Breast epithelium (tissue), 4 donors: ENCODE data around the gene ASIP. TPM values are rescaled to one million over a fixed set of nuclear protein-coding genes. Genes with fewer than 3 reads are reported as not detected.
"Not testable (repeated sequence)": the region's sequence is repeated elsewhere in the genome, so short reads cannot be mapped to it uniquely, and the experiment has no call there.

Experiments used
- DNase-seq, 2 donors: peaks; one replicate each; pipeline ENCODE4 v3.0.0-alpha.2; 2019; ENCODE audit warnings: low spot score in 2 of 2
- H3K27ac ChIP-seq, 2 donors: fragments of 200-600 bp; sonication (generic) in 1 of 2; one replicate each; pipeline ENCODE4 v1.5.1; 2016 to 2019; ENCODE audit warnings: mild to moderate bottlenecking in 1 of 2
- H3K27me3 ChIP-seq, 2 donors: fragments of 200-600 bp; sonication (generic) in 1 of 2; one replicate each; pipeline versions ENCODE4 v1.5.1 to v1.6.0; 2017 to 2019; ENCODE audit warnings: control low read depth in 1 of 2, mild to moderate bottlenecking in 1 of 2
- H3K36me3 ChIP-seq: fragments of 200-600 bp; one replicate; pipeline ENCODE4 v1.5.1; 2019
- H3K4me1 ChIP-seq, 2 donors: fragments of 200-600 bp; sonication (generic); one replicate each; pipeline ENCODE4 v1.5.1; 2016 to 2019; ENCODE audit warnings: control low read depth in 1 of 2
- H3K4me3 ChIP-seq, 3 donors: fragments of 200-600 bp; sonication (generic); 1 replicate in 2 of 3; 2 replicates in 1 of 3; pipeline ENCODE4 v1.5.1; 2016 to 2019; ENCODE audit warnings: mild to moderate bottlenecking in 3 of 3, moderate library complexity in 2 of 3
- H3K9me3 ChIP-seq, 2 donors: fragments of 200-600 bp; sonication (generic) in 1 of 2; one replicate each; pipeline ENCODE4 v1.5.1; 2016 to 2019; ENCODE audit warnings: control low read depth in 1 of 2
- POLR2A ChIP-seq: fragments of 450-650 bp; IDR thresholded peaks from one replicate; pipeline ENCODE4 v1.6.1; 2016; ENCODE audit warnings: antibody characterized with exemption, mild to moderate bottlenecking, moderate library complexity
- POLR2AphosphoS5 ChIP-seq, 3 donors: sonication (generic); formaldehyde crosslinking; IDR thresholded peaks; one replicate each; pipeline ENCODE4 v1.6.1; 2017; ENCODE audit warnings: antibody characterized with exemption in 3 of 3
- intact Hi-C: fragments of 100-400 bp; cut with DNase I; formaldehyde crosslinking; loops from one replicate; pipeline ENCODE4 v1.15.1; 2023; ENCODE audit warnings: low total_unique reads
- total RNA-seq, 3 donors: library from RNA; depleted of rRNA; stranded (reverse); fragments of >200 nt; gene quantifications; one replicate each; pipeline ENCODE4 v1.1.0, GENCODE V29; 2016
- TF ChIP-seq, protein P1 (sequence below), 3 donors: fragments of 450-650 bp; IDR thresholded peaks; one replicate each; pipeline ENCODE4 v1.5.1; 2016 to 2017; ENCODE audit warnings: antibody characterized with exemption in 3 of 3, mild to moderate bottlenecking in 3 of 3, moderate library complexity in 3 of 3

ASIP gene, protein sequence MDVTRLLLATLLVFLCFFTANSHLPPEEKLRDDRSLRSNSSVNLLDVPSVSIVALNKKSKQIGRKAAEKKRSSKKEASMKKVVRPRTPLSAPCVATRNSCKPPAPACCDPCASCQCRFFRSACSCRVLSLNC
- total RNA-seq = under 1 TPM in 1 of 3 donors, not detected in 2; 0.96 TPM

DNA sequence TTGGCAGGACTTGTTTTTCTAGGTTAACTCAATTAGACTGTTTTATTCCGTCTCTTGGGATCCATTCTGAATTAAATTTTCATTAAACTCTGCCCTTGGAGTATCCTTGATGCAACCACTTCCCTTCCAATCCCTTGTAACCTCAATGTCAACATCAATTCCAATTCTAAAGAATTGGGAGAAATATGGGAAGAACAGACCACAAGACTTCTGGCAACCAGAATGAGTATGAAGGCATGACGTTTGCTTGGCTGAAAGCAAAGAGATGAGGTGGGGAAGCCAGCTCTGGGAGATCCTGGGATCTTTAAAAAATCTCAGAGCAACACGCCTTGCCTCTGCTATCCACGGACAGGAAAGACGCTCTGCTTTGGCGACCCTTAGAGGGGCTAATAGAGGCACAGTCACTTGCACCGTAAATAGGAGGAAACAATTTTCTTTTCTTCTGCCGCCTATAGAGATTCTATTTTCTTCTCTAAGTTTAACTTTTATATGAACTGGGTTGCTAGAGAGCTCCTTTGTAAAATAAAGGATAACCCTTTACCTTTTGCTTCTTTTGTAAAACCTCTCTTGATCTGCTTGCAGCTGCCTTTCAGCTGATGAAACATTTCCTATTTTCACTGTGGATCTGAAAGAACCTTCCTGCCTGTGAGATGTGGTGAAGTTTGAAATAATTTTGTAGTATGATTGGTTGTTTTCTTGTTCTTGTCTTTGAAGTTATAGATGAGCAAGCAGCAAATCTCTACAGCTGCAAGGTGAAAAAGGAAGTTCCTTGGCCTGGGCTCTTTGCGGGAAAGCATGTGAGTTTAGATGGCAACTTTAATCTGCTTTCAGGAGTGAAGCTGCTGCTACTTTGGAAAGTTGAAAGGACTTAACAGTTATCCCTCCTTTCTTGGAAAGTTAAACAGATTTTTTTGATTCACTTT is at the start of gene ASIP:
Gene ASIP, plus strand, starts transcription at position 731 of the 923 bp plus-strand sequence. CDS start 18,952 bp downstream, outside the sequence.
- no peak for TF ChIP-seq POLR2A
- TF ChIP-seq POLR2AphosphoS5 (IDR thresholded peaks at IDR 0.05) = no peak
- TF ChIP-seq, protein P1, sequence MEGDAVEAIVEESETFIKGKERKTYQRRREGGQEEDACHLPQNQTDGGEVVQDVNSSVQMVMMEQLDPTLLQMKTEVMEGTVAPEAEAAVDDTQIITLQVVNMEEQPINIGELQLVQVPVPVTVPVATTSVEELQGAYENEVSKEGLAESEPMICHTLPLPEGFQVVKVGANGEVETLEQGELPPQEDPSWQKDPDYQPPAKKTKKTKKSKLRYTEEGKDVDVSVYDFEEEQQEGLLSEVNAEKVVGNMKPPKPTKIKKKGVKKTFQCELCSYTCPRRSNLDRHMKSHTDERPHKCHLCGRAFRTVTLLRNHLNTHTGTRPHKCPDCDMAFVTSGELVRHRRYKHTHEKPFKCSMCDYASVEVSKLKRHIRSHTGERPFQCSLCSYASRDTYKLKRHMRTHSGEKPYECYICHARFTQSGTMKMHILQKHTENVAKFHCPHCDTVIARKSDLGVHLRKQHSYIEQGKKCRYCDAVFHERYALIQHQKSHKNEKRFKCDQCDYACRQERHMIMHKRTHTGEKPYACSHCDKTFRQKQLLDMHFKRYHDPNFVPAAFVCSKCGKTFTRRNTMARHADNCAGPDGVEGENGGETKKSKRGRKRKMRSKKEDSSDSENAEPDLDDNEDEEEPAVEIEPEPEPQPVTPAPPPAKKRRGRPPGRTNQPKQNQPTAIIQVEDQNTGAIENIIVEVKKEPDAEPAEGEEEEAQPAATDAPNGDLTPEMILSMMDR (IDR thresholded peaks at IDR 0.05) = no peak
- intact Hi-C loops = no loop called here
- Histone ChIP-seq H3K9me3 (peaks cover 0 to 20% of the 10 kb centered on the region in 2 donors), H3K4me3 (no peak within 1 kb of the TSS), H3K27ac (no peak within 1 kb of the TSS), H3K27me3 (no peaks in the 10 kb centered on the region), H3K36me3 (no peaks in the 10 kb centered on the region), H3K4me1 (no peaks in the 10 kb centered on the region)
- no peak for DNase-seq

DNA sequence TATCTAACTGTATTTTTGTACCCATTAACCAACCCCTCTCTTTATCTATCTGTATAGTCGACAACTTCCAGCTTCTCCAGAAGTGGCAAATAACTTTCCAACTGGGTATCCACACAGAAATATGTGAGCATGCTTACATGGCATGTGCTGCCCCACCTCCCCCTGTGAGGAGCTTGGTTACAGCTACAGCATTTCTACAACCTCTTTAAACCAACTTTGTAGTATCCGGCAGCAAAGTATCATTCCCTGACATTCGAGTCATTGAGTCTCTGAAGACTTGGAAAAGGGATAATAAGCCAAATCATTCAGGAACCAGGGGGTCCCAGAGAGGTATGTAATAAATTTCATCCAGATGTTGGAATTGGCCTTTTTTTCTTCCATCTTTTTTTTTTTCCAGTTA is 48.2 kb upstream of the ASIP start:
- Histone ChIP-seq H3K9me3 (no peaks in the 10 kb centered on the region), H3K27ac (no peak overlapping the region), H3K27me3 (no peaks in the 10 kb centered on the region), H3K4me3 (no peak overlapping the region), H3K4me1 (no peaks in the 10 kb centered on the region), H3K36me3 (no peaks in the 10 kb centered on the region)
- no peak for DNase-seq
- intact Hi-C loops = no loop called here
- TF ChIP-seq, protein P1 (IDR thresholded peaks at IDR 0.05) = no peak
- TF ChIP-seq POLR2AphosphoS5 (IDR thresholded peaks at IDR 0.05) (no peak), POLR2A (no peak)

DNA sequence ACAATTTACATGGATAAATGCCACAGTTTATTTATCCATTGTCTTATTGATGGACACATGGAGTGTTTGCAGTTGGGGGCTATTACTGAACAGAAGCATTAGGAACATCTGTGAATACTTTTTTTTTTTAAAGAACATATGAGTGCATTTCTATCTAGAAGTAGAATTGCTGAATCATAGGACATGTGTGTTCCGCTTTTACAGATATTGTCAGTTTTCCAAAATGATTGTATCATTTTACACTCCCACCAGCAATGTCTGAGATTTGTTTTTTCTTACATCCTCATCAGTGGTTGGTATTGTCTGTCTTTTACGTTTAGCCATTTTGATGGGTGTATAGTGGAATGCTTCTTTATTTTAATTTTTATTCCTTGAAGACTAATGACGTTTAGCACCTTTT is 42.0 kb upstream of the ASIP start:
- intact Hi-C loops = no loop called here
- Histone ChIP-seq H3K27ac (no peak overlapping the region), H3K36me3 (no peaks in the 10 kb centered on the region), H3K27me3 (no peaks in the 10 kb centered on the region), H3K4me1 (no peaks in the 10 kb centered on the region), H3K4me3 (no peak overlapping the region), H3K9me3 (no peaks in the 10 kb centered on the region)
- DNase-seq = no peak
- TF ChIP-seq POLR2AphosphoS5 (IDR thresholded peaks at IDR 0.05) (no peak), POLR2A (no peak)
- TF ChIP-seq, protein P1 (IDR thresholded peaks at IDR 0.05) = no peak

DNA sequence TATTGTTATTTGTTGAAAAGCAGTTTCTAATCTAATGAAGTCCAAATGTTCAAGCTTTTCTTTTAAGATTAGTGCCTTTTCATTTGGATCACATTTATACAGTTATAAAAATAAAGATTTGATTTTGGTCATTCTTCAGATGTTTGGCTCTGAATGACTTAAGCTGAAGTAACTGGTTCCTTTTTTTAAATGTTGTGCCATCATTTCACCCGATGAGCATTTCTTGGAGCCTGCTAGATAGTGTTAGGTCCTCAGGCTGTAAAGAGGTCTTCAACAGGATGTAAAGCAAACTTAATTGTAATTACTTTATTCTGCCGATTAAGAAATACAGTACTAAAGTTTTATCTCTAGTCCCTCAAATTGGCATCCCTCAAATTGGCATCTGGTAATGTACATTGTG is 41.2 kb upstream of the ASIP start:
- TF ChIP-seq POLR2AphosphoS5 (IDR thresholded peaks at IDR 0.05) = no peak
- TF ChIP-seq POLR2A = no peak
- TF ChIP-seq, protein P1 (IDR thresholded peaks at IDR 0.05) = no peak
- H3K27ac ChIP-seq = no peak overlapping the region
- DNase-seq = no peak
- intact Hi-C loops = no loop called here
- no peaks in the 10 kb centered on the region for H3K4me1 ChIP-seq
- H3K36me3 ChIP-seq = no peaks in the 10 kb centered on the region
- H3K9me3 ChIP-seq = no peaks in the 10 kb centered on the region
- no peak overlapping the region for H3K4me3 ChIP-seq
- H3K27me3 ChIP-seq = no peaks in the 10 kb centered on the region

DNA sequence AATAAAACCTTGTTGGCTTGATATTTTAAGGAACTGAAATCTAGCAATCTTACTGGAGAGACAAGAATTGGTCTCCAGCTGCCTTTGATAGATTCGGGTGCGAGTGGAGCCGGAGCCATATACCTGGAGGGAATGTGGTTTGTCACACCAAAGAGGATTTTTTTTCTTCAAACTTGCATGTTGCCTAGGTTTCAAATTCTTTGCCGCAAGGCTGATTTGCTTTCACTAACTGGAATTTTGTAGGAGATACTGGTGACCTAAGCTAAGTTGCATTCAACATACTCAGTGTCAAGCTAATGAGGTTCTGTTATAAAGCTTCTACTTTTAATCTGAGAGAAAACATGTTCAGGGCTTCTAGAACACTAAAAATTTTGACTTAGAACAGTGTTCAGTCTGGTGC is 39.7 kb upstream of the ASIP start:
- TF ChIP-seq POLR2AphosphoS5 (IDR thresholded peaks at IDR 0.05) (no peak), POLR2A (no peak)
- TF ChIP-seq, protein P1 (IDR thresholded peaks at IDR 0.05) = no peak
- H3K9me3 ChIP-seq = no peaks in the 10 kb centered on the region
- no peak overlapping the region for H3K27ac ChIP-seq
- H3K36me3 ChIP-seq = no peaks in the 10 kb centered on the region
- H3K27me3 ChIP-seq = no peaks in the 10 kb centered on the region
- intact Hi-C loops = no loop called here
- no peak overlapping the region for H3K4me3 ChIP-seq
- no peaks in the 10 kb centered on the region for H3K4me1 ChIP-seq
- no peak for DNase-seq

DNA sequence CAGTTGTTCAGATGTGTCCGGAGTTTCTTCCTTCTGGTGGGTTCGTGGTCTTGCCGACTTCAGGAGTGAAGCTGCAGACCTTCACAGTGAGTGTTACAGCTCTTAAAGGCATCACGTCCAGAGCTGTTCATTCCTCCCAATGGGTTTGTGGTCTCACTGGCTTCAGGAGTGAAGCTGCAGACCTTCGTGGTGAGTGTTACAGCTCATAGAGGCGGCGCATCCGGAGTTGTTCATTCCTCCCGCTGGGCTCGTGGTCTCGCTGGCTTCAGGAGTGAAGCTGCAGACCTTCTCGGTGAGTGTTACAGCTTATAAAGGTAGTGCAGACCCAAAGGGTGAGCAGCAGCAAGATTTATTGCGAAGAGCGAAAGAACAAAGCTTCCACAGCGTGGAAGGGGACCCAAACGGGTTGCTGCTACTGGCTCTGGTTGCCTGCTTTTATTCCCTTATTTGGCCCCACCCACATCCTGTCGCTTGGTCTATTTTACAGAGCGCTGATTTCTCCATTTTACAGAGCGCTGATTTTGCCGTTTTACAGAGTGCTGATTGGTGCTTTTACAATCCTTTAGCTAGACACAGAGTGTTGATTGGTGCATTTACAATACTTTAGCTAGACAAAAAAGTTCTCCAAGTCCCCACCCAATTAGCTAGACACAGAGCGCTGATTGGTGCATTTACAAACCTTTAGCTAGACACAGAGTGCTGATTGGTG is 35.9 kb upstream of the ASIP start:
- H3K9me3 ChIP-seq, H3K27ac ChIP-seq, intact Hi-C loops, DNase-seq, H3K4me3 ChIP-seq, H3K27me3 ChIP-seq, H3K36me3 ChIP-seq, H3K4me1 ChIP-seq: not testable (repeated sequence)
